GM23338 (cell line): ENCODE data around the gene MTHFD2. TPM values are rescaled to one million over a fixed set of nuclear protein-coding genes. Genes with fewer than 3 reads are reported as not detected.

Experiments used
- ATAC-seq: fragments of 200-7000 bp; cut with Tn5 transposase; 3 replicates; pipeline ENCODE4 v1.9.1; 2020
- DNase-seq: peaks from one replicate; pipeline ENCODE4 v3.0.0-alpha.2; 2015; ENCODE audit warnings: low spot score
- H2AFZ ChIP-seq: fragments of 200-600 bp; sonication (generic); 2 replicates; pipeline ENCODE4 v1.8.0; 2016; ENCODE audit warnings: antibody characterized with exemption, mild to moderate bottlenecking, moderate library complexity
- H3F3A ChIP-seq: fragments of 200-600 bp; sonication (generic); replicated peaks from 2 replicates; pipeline ENCODE4 v1.8.0; 2017; ENCODE audit warnings: antibody characterized with exemption, mixed run types, low read depth
- H3K27ac ChIP-seq: fragments of 200-600 bp; sonication (generic); 2 replicates; pipeline ENCODE4 v1.6.1; 2016; ENCODE audit warnings: low read depth
- H3K27me3 ChIP-seq: fragments of 200-600 bp; sonication (generic); 2 replicates; pipeline ENCODE4 v1.8.0; 2016; ENCODE audit warnings: mild to moderate bottlenecking, mixed run types, moderate library complexity; ENCODE audit not compliant: insufficient read depth
- H3K36me3 ChIP-seq: fragments of 200-600 bp; sonication (generic); 2 replicates; pipeline ENCODE4 v1.8.0; 2016; ENCODE audit warnings: mild to moderate bottlenecking; ENCODE audit not compliant: insufficient read depth
- H3K4me1 ChIP-seq: fragments of 200-600 bp; sonication (generic); 2 replicates; pipeline ENCODE4 v1.8.0; 2016; ENCODE audit warnings: mild to moderate bottlenecking, moderate library complexity; ENCODE audit not compliant: insufficient read depth
- H3K4me2 ChIP-seq: fragments of 200-600 bp; sonication (generic); 2 replicates; pipeline ENCODE4 v1.7.1; 2017; ENCODE audit warnings: mixed run types
- H3K4me3 ChIP-seq: fragments of 200-600 bp; sonication (generic); 2 replicates; pipeline ENCODE4 v1.6.1; 2016; ENCODE audit warnings: mixed run types
- H3K79me2 ChIP-seq: fragments of 200-600 bp; sonication (generic); replicated peaks from 2 replicates; pipeline ENCODE4 v1.8.0; 2017; ENCODE audit warnings: mild to moderate bottlenecking; ENCODE audit not compliant: insufficient read depth
- H3K9me2 ChIP-seq: fragments of 200-600 bp; sonication (generic); 2 replicates; pipeline ENCODE4 v1.8.0; 2017; ENCODE audit not compliant: insufficient read depth
- H4K20me1 ChIP-seq: fragments of 200-600 bp; sonication (generic); replicated peaks from 2 replicates; pipeline ENCODE4 v1.8.0; 2017; ENCODE audit warnings: mild to moderate bottlenecking; ENCODE audit not compliant: insufficient read depth
- H3K27ac Mint-ChIP-seq: 2 replicates; pipeline ENCODE4 v1.8.0; 2020; ENCODE audit warnings: inconsistent platforms, mild to moderate bottlenecking, moderate library complexity, mixed read lengths
- H3K27me3 Mint-ChIP-seq: 3 replicates; pipeline ENCODE4 v1.8.0; 2022; ENCODE audit warnings: low read depth, mild to moderate bottlenecking, moderate library complexity, mixed read lengths, inconsistent platforms; ENCODE audit not compliant: insufficient read depth, poor library complexity
- H3K36me3 Mint-ChIP-seq: 3 replicates; pipeline ENCODE4 v1.8.0; 2021; ENCODE audit warnings: low read depth, mild to moderate bottlenecking, inconsistent platforms, moderate library complexity, mixed read lengths
- H3K4me1 Mint-ChIP-seq: 3 replicates; pipeline ENCODE4 v1.8.0; 2020; ENCODE audit warnings: mild to moderate bottlenecking, inconsistent platforms, mixed read lengths
- H3K4me3 Mint-ChIP-seq: 3 replicates; pipeline ENCODE4 v1.8.0; 2021; ENCODE audit warnings: moderate library complexity, mild to moderate bottlenecking, inconsistent platforms, mixed read lengths
- H3K9me3 Mint-ChIP-seq: 3 replicates; pipeline ENCODE4 v1.8.0; 2020; ENCODE audit warnings: moderate library complexity, mild to moderate bottlenecking, inconsistent platforms, mixed read lengths
- CREB1 ChIP-seq: fragments of 250-450 bp; sonication (Bioruptor Pico); IDR thresholded peaks from 2 replicates; pipeline ENCODE4 v1.5.0; 2020; ENCODE audit warnings: low read depth, mild to moderate bottlenecking, moderate library complexity
- EZH2 ChIP-seq: fragments of 200-600 bp; sonication (generic); IDR thresholded peaks from one replicate; pipeline ENCODE4 v1.8.0; 2017; ENCODE audit warnings: antibody characterized with exemption, mild to moderate bottlenecking, low read depth; ENCODE audit not compliant: unreplicated experiment
- NANOG ChIP-seq: IDR thresholded peaks from 2 replicates; pipeline ENCODE4 v1.6.1; 2016; ENCODE audit warnings: antibody characterized with exemption, borderline replicate concordance
- POLR2AphosphoS5 ChIP-seq: IDR thresholded peaks from 2 replicates; pipeline ENCODE4 v1.6.1; 2016; ENCODE audit warnings: antibody characterized with exemption, low read depth
- STAT1 ChIP-seq: IDR thresholded peaks from one replicate; pipeline ENCODE4 v1.6.1; 2016; ENCODE audit warnings: antibody characterized with exemption; ENCODE audit not compliant: unreplicated experiment
- ZNF114 ChIP-seq: fragments of 250-450 bp; sonication (Bioruptor Pico); IDR thresholded peaks from 2 replicates; pipeline ENCODE4 v1.5.0; 2020; ENCODE audit warnings: mild to moderate bottlenecking, moderate library complexity
- ZNF331 ChIP-seq: fragments of 250-450 bp; sonication (Bioruptor Pico); IDR thresholded peaks from 2 replicates; pipeline ENCODE4 v1.5.0; 2020; ENCODE audit warnings: low read depth, mild to moderate bottlenecking, moderate library complexity
- polyA plus RNA-seq: library from polyadenylated mRNA; unstranded; fragments of >200 nt; fragmentation: Nextera tagmentation; extraction: Ambion mirVana; gene quantifications from 2 replicates; pipeline ENCODE4 v1.2.1, GENCODE V29; 2016
- total RNA-seq: library from RNA; depleted of rRNA; stranded (reverse); fragments of >200 nt; shearing (Covaris generic); gene quantifications from 2 replicates; pipeline ENCODE4 v1.2.3, GENCODE V29; 2014
- TF ChIP-seq, protein P1 (sequence below): fragments of 250-450 bp; sonication (Bioruptor Pico); IDR thresholded peaks from 2 replicates; pipeline ENCODE4 v1.5.0; 2020; ENCODE audit warnings: mild to moderate bottlenecking, moderate library complexity
- TF ChIP-seq, protein P2 (sequence below): IDR thresholded peaks from 2 replicates; pipeline ENCODE4 v1.6.1; 2016; ENCODE audit warnings: antibody characterized with exemption
- TF ChIP-seq, protein P3 (sequence below), 2 experiments: fragments of 200-600 bp in 1 of 2; sonication (generic) in 1 of 2; conservative IDR thresholded peaks; 2 replicates each; pipeline versions ENCODE4 v1.5.1 to v1.6.1; 2016 to 2017; ENCODE audit warnings: antibody characterized with exemption in 2 of 2, low read depth in 2 of 2, mild to moderate bottlenecking in 2 of 2, moderate library complexity in 1 of 2

The MTHFD2 gene
- total and polyA plus RNA-seq, 2 experiments from 2014 or later: 279 to 281 TPM

DNA sequence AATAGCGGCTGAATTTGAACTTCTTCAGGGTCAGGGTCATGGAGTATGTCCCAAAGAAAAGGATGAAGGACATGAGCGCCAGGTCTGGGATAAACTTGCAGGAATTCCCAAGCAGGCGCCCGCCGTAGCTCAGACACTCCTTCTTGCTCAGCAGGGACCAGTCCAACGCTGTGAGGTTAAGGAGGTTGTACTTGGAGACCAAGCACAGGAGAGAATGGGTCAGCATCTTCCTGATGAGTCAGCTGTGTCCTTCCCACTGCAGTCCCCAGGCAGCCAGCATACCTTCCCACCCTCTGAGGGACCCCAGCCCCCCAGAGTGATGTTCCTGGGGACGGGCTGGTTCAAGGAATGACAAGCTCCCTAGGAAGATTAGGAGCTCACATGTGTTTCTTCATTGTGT lies 40.9 kb downstream of the MTHFD2 start:
- Histone ChIP-seq H3K4me3 (no peak overlapping the region), H3K27me3 (no peaks in the 10 kb centered on the region), H3K27ac (no peak overlapping the region), H3K4me2 (no peak overlapping the region), H3K36me3 (no peaks in the 10 kb centered on the region), H3K9me2 (no peaks in the 10 kb centered on the region; the same call in 1 of the 2 replicates), H4K20me1 (no peaks in the 10 kb centered on the region), H3K79me2 (no peaks in the 10 kb centered on the region), H3K4me1 (no peaks in the 10 kb centered on the region), H3F3A (no peaks in the 10 kb centered on the region), H2AFZ (no peak overlapping the region)
- no peak for DNase-seq
- no peaks in the 10 kb centered on the region for H3K9me3 Mint-ChIP-seq
- no peak overlapping the region for H3K4me3 Mint-ChIP-seq
- no peaks in the 10 kb centered on the region for H3K4me1 Mint-ChIP-seq
- no peak; the same call in 2 of the 3 replicates for ATAC-seq
- no peak overlapping the region for H3K27ac Mint-ChIP-seq
- peaks cover 3% of the 10 kb centered on the region for H3K27me3 Mint-ChIP-seq
- no peaks in the 10 kb centered on the region for H3K36me3 Mint-ChIP-seq
- TF ChIP-seq, protein P1, sequence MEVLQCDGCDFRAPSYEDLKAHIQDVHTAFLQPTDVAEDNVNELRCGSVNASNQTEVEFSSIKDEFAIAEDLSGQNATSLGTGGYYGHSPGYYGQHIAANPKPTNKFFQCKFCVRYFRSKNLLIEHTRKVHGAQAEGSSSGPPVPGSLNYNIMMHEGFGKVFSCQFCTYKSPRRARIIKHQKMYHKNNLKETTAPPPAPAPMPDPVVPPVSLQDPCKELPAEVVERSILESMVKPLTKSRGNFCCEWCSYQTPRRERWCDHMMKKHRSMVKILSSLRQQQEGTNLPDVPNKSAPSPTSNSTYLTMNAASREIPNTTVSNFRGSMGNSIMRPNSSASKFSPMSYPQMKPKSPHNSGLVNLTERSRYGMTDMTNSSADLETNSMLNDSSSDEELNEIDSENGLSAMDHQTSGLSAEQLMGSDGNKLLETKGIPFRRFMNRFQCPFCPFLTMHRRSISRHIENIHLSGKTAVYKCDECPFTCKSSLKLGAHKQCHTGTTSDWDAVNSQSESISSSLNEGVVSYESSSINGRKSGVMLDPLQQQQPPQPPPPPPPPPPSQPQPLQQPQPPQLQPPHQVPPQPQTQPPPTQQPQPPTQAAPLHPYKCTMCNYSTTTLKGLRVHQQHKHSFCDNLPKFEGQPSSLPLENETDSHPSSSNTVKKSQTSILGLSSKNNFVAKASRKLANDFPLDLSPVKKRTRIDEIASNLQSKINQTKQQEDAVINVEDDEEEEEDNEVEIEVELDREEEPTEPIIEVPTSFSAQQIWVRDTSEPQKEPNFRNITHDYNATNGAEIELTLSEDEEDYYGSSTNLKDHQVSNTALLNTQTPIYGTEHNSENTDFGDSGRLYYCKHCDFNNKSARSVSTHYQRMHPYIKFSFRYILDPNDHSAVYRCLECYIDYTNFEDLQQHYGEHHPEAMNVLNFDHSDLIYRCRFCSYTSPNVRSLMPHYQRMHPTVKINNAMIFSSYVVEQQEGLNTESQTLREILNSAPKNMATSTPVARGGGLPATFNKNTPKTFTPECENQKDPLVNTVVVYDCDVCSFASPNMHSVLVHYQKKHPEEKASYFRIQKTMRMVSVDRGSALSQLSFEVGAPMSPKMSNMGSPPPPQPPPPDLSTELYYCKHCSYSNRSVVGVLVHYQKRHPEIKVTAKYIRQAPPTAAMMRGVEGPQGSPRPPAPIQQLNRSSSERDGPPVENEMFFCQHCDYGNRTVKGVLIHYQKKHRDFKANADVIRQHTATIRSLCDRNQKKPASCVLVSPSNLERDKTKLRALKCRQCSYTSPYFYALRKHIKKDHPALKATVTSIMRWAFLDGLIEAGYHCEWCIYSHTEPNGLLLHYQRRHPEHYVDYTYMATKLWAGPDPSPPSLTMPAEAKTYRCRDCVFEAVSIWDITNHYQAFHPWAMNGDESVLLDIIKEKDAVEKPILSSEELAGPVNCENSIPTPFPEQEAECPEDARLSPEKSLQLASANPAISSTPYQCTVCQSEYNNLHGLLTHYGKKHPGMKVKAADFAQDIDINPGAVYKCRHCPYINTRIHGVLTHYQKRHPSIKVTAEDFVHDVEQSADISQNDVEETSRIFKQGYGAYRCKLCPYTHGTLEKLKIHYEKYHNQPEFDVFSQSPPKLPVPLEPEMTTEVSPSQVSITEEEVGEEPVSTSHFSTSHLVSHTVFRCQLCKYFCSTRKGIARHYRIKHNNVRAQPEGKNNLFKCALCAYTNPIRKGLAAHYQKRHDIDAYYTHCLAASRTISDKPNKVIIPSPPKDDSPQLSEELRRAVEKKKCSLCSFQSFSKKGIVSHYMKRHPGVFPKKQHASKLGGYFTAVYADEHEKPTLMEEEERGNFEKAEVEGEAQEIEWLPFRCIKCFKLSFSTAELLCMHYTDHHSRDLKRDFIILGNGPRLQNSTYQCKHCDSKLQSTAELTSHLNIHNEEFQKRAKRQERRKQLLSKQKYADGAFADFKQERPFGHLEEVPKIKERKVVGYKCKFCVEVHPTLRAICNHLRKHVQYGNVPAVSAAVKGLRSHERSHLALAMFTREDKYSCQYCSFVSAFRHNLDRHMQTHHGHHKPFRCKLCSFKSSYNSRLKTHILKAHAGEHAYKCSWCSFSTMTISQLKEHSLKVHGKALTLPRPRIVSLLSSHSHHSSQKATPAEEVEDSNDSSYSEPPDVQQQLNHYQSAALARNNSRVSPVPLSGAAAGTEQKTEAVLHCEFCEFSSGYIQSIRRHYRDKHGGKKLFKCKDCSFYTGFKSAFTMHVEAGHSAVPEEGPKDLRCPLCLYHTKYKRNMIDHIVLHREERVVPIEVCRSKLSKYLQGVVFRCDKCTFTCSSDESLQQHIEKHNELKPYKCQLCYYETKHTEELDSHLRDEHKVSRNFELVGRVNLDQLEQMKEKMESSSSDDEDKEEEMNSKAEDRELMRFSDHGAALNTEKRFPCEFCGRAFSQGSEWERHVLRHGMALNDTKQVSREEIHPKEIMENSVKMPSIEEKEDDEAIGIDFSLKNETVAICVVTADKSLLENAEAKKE (CRISPR knock-in tag): no peak
- TF ChIP-seq EZH2 (no peak), ZNF331 (CRISPR knock-in tag) (no peak), ZNF114 (CRISPR knock-in tag) (no peak), NANOG (no peak), STAT1 (no peak), POLR2AphosphoS5 (no peak), CREB1 (CRISPR knock-in tag) (no peak)
- TF ChIP-seq, protein P2, sequence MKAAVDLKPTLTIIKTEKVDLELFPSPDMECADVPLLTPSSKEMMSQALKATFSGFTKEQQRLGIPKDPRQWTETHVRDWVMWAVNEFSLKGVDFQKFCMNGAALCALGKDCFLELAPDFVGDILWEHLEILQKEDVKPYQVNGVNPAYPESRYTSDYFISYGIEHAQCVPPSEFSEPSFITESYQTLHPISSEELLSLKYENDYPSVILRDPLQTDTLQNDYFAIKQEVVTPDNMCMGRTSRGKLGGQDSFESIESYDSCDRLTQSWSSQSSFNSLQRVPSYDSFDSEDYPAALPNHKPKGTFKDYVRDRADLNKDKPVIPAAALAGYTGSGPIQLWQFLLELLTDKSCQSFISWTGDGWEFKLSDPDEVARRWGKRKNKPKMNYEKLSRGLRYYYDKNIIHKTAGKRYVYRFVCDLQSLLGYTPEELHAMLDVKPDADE: no peak
- TF ChIP-seq, protein P3, sequence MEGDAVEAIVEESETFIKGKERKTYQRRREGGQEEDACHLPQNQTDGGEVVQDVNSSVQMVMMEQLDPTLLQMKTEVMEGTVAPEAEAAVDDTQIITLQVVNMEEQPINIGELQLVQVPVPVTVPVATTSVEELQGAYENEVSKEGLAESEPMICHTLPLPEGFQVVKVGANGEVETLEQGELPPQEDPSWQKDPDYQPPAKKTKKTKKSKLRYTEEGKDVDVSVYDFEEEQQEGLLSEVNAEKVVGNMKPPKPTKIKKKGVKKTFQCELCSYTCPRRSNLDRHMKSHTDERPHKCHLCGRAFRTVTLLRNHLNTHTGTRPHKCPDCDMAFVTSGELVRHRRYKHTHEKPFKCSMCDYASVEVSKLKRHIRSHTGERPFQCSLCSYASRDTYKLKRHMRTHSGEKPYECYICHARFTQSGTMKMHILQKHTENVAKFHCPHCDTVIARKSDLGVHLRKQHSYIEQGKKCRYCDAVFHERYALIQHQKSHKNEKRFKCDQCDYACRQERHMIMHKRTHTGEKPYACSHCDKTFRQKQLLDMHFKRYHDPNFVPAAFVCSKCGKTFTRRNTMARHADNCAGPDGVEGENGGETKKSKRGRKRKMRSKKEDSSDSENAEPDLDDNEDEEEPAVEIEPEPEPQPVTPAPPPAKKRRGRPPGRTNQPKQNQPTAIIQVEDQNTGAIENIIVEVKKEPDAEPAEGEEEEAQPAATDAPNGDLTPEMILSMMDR (conservative IDR thresholded peaks at IDR 0.05; ENCODE audit: low read depth in 2 of 2): no peak
